DMS114 treated with DMSO at 0.1 percent for 48 hours (cell line): ENCODE measurements around the gene FUT8.

Experiments
- DNase-seq: peaks from one replicate; lab custom pipeline; 2025; ENCODE audit not compliant: unreplicated experiment; lab: John Stamatoyannopoulos, UW

FUT8 gene

GRCh38 chr14:65552724-65553123, 140.2 kb downstream of the FUT8 start:
- DNase-seq: no peak

GRCh38 chr14:65554837-65555236, 142.3 kb downstream of the FUT8 start:
- no peak for DNase-seq

- no peak for DNase-seq
These were observed 142.8 kb downstream of the FUT8 start for GRCh38 chr14:65555358-65555757.

GRCh38 chr14:65558363-65558762, 145.8 kb downstream of the FUT8 start:
- no peak for DNase-seq

GRCh38 chr14:65560340-65561027, 148.0 kb downstream of the FUT8 start:
- no peak for DNase-seq

- DNase-seq: no peak
These were observed 151.8 kb downstream of the FUT8 start for GRCh38 chr14:65564370-65564769.

- DNase-seq: no peak
These were observed 153.4 kb downstream of the FUT8 start for GRCh38 chr14:65565948-65566347.

- DNase-seq: no peak
These were observed 154.4 kb downstream of the FUT8 start for GRCh38 chr14:65566820-65567522.

GRCh38 chr14:65574611-65575010, 162.1 kb downstream of the FUT8 start:
- no peak for DNase-seq

GRCh38 chr14:65575389-65575788, 162.9 kb downstream of the FUT8 start:
- no peak for DNase-seq

- DNase-seq: no peak
These were observed 168.4 kb downstream of the FUT8 start for GRCh38 chr14:65580973-65581372.

GRCh38 chr14:65581378-65581777, 168.8 kb downstream of the FUT8 start:
- DNase-seq: no peak

GRCh38 chr14:65581799-65582198, 169.3 kb downstream of the FUT8 start:
- DNase-seq: no peak

- DNase-seq: no peak
These were observed 172.7 kb downstream of the FUT8 start for GRCh38 chr14:65585216-65585615.

GRCh38 chr14:65588426-65589140, 176.1 kb downstream of the FUT8 start:
- no peak for DNase-seq

GRCh38 chr14:65594153-65594881, 181.8 kb downstream of the FUT8 start:
- no peak for DNase-seq

- no peak for DNase-seq
These were observed 182.3 kb downstream of the FUT8 start for GRCh38 chr14:65594882-65595237.

- DNase-seq: no peak
These were observed 186.8 kb downstream of the FUT8 start for GRCh38 chr14:65599375-65599774.

- DNase-seq: no peak
These were observed 188.2 kb downstream of the FUT8 start for GRCh38 chr14:65600742-65601141.

- no peak for DNase-seq
These were observed 192.0 kb downstream of the FUT8 start for GRCh38 chr14:65604535-65604934.

- DNase-seq: no peak
These were observed 192.4 kb downstream of the FUT8 start for GRCh38 chr14:65604936-65605335.

GRCh38 chr14:65606460-65606859, 193.9 kb downstream of the FUT8 start:
- no peak for DNase-seq
